Rectal smooth muscle tissue (tissue), 1 donor: ENCODE measurements around the gene SRPK1.

Experiments used
- H3K27ac ChIP-seq: one replicate; pipeline ENCODE4 v1.7.0; 2013; ENCODE audit warnings: low read depth, low read length, inconsistent platforms
- H3K27me3 ChIP-seq: one replicate; pipeline ENCODE4 v1.7.0; 2013; ENCODE audit warnings: low read length; ENCODE audit not compliant: control insufficient read depth, insufficient read depth
- H3K36me3 ChIP-seq: one replicate; pipeline ENCODE4 v1.7.0; 2013; ENCODE audit warnings: low read length; ENCODE audit not compliant: control insufficient read depth, insufficient read depth
- H3K4me1 ChIP-seq: one replicate; pipeline ENCODE4 v1.7.0; 2013; ENCODE audit warnings: low read length; ENCODE audit not compliant: control insufficient read depth, insufficient read depth
- H3K4me3 ChIP-seq: one replicate; pipeline ENCODE4 v1.7.0; 2013; ENCODE audit warnings: low read length
- H3K9ac ChIP-seq: one replicate; pipeline ENCODE4 v1.7.0; 2013; ENCODE audit warnings: low read length

SRPK1 gene

GRCh38 chr6:35796236-35796635 lies 124.7 kb downstream of the SRPK1 start:
- H3K9ac ChIP-seq, result no peak overlapping the region
- H3K36me3 ChIP-seq, result no peaks in the 10 kb centered on the region
- no peaks in the 10 kb centered on the region for H3K27me3 ChIP-seq
- H3K4me3 ChIP-seq, result no peak overlapping the region
- no peaks in the 10 kb centered on the region for H3K4me1 ChIP-seq
- H3K27ac ChIP-seq, result no peak overlapping the region

- no peak overlapping the region for H3K27ac ChIP-seq
- H3K36me3 ChIP-seq, result no peaks in the 10 kb centered on the region
- H3K4me3 ChIP-seq, result no peak overlapping the region
- no peaks in the 10 kb centered on the region for H3K27me3 ChIP-seq
- no peaks in the 10 kb centered on the region for H3K4me1 ChIP-seq
- H3K9ac ChIP-seq, result no peak overlapping the region
Observed at GRCh38 chr6:35795453-35796071, 125.3 kb downstream of the SRPK1 start.

- Histone ChIP-seq H3K4me1 (no peaks in the 10 kb centered on the region), H3K9ac (no peak overlapping the region), H3K27me3 (no peaks in the 10 kb centered on the region), H3K27ac (no peak overlapping the region), H3K4me3 (no peak overlapping the region), H3K36me3 (no peaks in the 10 kb centered on the region)
Observed at GRCh38 chr6:35794536-35795452, 126.1 kb downstream of the SRPK1 start.

GRCh38 chr6:35790683-35791082 lies 130.2 kb downstream of the SRPK1 start:
- no peak overlapping the region for H3K27ac ChIP-seq
- H3K4me3 ChIP-seq, result no peak overlapping the region
- peaks cover 14% of the 10 kb centered on the region for H3K27me3 ChIP-seq
- no peak overlapping the region for H3K9ac ChIP-seq
- no peaks in the 10 kb centered on the region for H3K4me1 ChIP-seq
- no peaks in the 10 kb centered on the region for H3K36me3 ChIP-seq

GRCh38 chr6:35788423-35788982 lies 132.4 kb downstream of the SRPK1 start:
- Histone ChIP-seq H3K9ac (no peak overlapping the region), H3K27me3 (peaks cover 14% of the 10 kb centered on the region)

GRCh38 chr6:35787266-35788218 lies 133.4 kb downstream of the SRPK1 start:
- Histone ChIP-seq H3K4me3 (no peak overlapping the region), H3K27ac (no peak overlapping the region), H3K36me3 (no peaks in the 10 kb centered on the region), H3K9ac (no peak overlapping the region), H3K27me3 (peaks cover 14% of the 10 kb centered on the region), H3K4me1 (no peaks in the 10 kb centered on the region)

More at GRCh38 chr6:35788423-35788982, 132.4 kb downstream of the SRPK1 start:
- H3K4me1 ChIP-seq, result no peaks in the 10 kb centered on the region
- no peak overlapping the region for H3K27ac ChIP-seq
- no peaks in the 10 kb centered on the region for H3K36me3 ChIP-seq
- H3K4me3 ChIP-seq, result no peak overlapping the region

GRCh38 chr6:35786810-35787209 lies 134.1 kb downstream of the SRPK1 start:
- H3K4me3 ChIP-seq, result no peak overlapping the region
- H3K36me3 ChIP-seq, result no peaks in the 10 kb centered on the region
- no peak overlapping the region for H3K9ac ChIP-seq
- H3K4me1 ChIP-seq, result no peaks in the 10 kb centered on the region
- H3K27me3 ChIP-seq, result peaks cover 14% of the 10 kb centered on the region
- no peak overlapping the region for H3K27ac ChIP-seq

- Histone ChIP-seq H3K27me3 (peaks cover 14% of the 10 kb centered on the region), H3K4me3 (no peak overlapping the region), H3K36me3 (no peaks in the 10 kb centered on the region), H3K27ac (no peak overlapping the region), H3K4me1 (no peaks in the 10 kb centered on the region), H3K9ac (no peak overlapping the region)
Observed at GRCh38 chr6:35786272-35786671, 134.6 kb downstream of the SRPK1 start.

GRCh38 chr6:35784200-35784599 lies 136.7 kb downstream of the SRPK1 start:
- Histone ChIP-seq H3K4me3 (no peak overlapping the region), H3K9ac (no peak overlapping the region), H3K27ac (no peak overlapping the region), H3K27me3 (peaks cover 14% of the 10 kb centered on the region), H3K4me1 (no peaks in the 10 kb centered on the region), H3K36me3 (no peaks in the 10 kb centered on the region)
